ENCODE data around the gene TGM6. TPM values are rescaled to one million over a fixed set of nuclear protein-coding genes. Genes with fewer than 3 reads are reported as not detected.

The TGM6 gene
- total and polyA plus RNA-seq, 9 of the 15 experiments (the other 6 are each of a cell fraction or from before 2014, with no cell fraction given), result not detected

- TF ChIP-seq RERE (CRISPR knock-in tag; IDR thresholded peaks at IDR 0.05; ENCODE audit: borderline replicate concordance) (no peak), TGIF2 (CRISPR knock-in tag; IDR thresholded peaks at IDR 0.05) (no peak), SPI1 (IDR thresholded peaks at IDR 0.05; ENCODE audit: borderline replicate concordance, low read depth, low read length) (no peak), ZNF140 (CRISPR knock-in tag; IDR thresholded peaks at IDR 0.05) (no peak), ZNF551 (CRISPR knock-in tag; IDR thresholded peaks at IDR 0.05) (no peak), RBM22 (IDR thresholded peaks at IDR 0.05; ENCODE audit: low read depth, low read length, poor library complexity, severe bottlenecking) (no peak), NR2C2 (CRISPR knock-in tag; IDR thresholded peaks at IDR 0.05) (no peak), NR2C2 (tag; IDR thresholded peaks at IDR 0.05) (no peak), DPF2 (IDR thresholded peaks at IDR 0.05) (no peak), RAD51 (IDR thresholded peaks at IDR 0.05; ENCODE audit: borderline replicate concordance, low read depth) (no peak), ZNF24 (IDR thresholded peaks at IDR 0.05) (no peak), SREBF2 (CRISPR knock-in tag; IDR thresholded peaks at IDR 0.05) (no peak), FOS (IDR thresholded peaks at IDR 0.05; ENCODE audit: extremely low read depth, insufficient read length) (no peak), FOXA3 (CRISPR knock-in tag; conservative IDR thresholded peaks at IDR 0.05 in 1 of 2, IDR thresholded peaks at IDR 0.05 in 1 of 2) (no peak), ZNF695 (CRISPR knock-in tag; IDR thresholded peaks at IDR 0.05) (no peak), YY1 (IDR thresholded peaks at IDR 0.05; ENCODE audit: borderline replicate concordance in 1 of 3, control insufficient read depth in 1 of 3, extremely low read depth in 1 of 3, insufficient read depth in 3 of 3, insufficient read length in 1 of 3, insufficient replicate concordance in 2 of 3, low read depth in 1 of 3, low read length in 2 of 3) (no peak)
Measured at GRCh38 chr20:2333821-2334220, 46.9 kb upstream of the TGM6 start (continued).

All from K562 (cell line).